22Rv1 (cell line): ENCODE data around the gene ZNF622.

Source experiments
- ZFX ChIP-seq: fragments of 450-650 bp; IDR thresholded peaks from 2 replicates; pipeline ENCODE4 v1.6.1; 2017; ENCODE audit warnings: antibody characterized with exemption, borderline replicate concordance
- TF ChIP-seq, protein P1 (sequence below): fragments of 450-650 bp; IDR thresholded peaks from 2 replicates; pipeline ENCODE4 v1.5.1; 2017; ENCODE audit warnings: mild to moderate bottlenecking

DNA sequence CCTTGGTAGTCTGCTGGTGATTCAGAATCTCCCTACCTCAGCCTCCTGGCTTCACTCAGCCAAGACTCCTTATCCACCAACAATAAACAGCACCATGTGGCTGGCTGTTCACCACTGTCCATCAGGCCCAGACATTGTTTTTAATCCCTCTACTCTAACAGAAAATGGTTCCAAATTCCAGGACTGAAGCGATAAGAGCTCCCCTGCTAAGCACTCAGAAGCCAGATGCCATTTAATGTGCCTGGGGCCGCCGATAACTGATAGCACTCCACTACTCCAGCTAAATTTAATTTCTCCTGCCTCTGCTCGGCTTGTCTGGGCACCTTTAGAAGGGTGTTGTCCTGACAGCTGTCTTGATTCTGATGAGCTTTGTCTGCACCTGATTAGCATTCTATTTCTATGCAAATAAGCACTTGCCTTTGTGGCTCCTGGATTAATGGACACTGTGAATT lies 47.1 kb downstream of the ZNF622 start:
- TF ChIP-seq, protein P1, sequence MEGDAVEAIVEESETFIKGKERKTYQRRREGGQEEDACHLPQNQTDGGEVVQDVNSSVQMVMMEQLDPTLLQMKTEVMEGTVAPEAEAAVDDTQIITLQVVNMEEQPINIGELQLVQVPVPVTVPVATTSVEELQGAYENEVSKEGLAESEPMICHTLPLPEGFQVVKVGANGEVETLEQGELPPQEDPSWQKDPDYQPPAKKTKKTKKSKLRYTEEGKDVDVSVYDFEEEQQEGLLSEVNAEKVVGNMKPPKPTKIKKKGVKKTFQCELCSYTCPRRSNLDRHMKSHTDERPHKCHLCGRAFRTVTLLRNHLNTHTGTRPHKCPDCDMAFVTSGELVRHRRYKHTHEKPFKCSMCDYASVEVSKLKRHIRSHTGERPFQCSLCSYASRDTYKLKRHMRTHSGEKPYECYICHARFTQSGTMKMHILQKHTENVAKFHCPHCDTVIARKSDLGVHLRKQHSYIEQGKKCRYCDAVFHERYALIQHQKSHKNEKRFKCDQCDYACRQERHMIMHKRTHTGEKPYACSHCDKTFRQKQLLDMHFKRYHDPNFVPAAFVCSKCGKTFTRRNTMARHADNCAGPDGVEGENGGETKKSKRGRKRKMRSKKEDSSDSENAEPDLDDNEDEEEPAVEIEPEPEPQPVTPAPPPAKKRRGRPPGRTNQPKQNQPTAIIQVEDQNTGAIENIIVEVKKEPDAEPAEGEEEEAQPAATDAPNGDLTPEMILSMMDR, result no peak
- no peak for TF ChIP-seq ZFX
